ENCODE measurements around the gene WIPF1.

WIPF1 gene

DNA sequence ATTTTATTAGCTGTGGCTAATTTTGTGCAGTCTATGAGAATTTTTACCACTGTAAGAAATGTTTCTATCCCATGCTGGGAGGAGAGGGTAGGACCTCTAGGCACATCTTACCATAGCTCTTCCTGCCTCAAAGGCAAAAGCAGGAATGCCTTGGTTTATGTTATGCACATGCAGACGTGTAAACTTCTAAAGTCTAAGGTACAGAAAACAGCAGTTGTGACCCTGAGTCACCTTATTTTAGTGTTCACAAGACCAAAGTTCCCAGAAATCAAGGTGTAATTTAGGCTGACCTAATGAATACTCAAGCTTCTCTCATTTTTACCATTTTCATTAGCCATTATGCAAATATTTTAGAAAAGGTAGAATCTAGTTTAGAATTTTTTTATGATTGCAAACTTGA lies 15.4 kb upstream of the WIPF1 start:
- TF ChIP-seq, protein P1, sequence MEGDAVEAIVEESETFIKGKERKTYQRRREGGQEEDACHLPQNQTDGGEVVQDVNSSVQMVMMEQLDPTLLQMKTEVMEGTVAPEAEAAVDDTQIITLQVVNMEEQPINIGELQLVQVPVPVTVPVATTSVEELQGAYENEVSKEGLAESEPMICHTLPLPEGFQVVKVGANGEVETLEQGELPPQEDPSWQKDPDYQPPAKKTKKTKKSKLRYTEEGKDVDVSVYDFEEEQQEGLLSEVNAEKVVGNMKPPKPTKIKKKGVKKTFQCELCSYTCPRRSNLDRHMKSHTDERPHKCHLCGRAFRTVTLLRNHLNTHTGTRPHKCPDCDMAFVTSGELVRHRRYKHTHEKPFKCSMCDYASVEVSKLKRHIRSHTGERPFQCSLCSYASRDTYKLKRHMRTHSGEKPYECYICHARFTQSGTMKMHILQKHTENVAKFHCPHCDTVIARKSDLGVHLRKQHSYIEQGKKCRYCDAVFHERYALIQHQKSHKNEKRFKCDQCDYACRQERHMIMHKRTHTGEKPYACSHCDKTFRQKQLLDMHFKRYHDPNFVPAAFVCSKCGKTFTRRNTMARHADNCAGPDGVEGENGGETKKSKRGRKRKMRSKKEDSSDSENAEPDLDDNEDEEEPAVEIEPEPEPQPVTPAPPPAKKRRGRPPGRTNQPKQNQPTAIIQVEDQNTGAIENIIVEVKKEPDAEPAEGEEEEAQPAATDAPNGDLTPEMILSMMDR (IDR thresholded peaks at IDR 0.05; ENCODE audit: extremely low read depth, missing control alignments): no peak
- DNase-seq (ENCODE audit: low spot score): no peak

DNA sequence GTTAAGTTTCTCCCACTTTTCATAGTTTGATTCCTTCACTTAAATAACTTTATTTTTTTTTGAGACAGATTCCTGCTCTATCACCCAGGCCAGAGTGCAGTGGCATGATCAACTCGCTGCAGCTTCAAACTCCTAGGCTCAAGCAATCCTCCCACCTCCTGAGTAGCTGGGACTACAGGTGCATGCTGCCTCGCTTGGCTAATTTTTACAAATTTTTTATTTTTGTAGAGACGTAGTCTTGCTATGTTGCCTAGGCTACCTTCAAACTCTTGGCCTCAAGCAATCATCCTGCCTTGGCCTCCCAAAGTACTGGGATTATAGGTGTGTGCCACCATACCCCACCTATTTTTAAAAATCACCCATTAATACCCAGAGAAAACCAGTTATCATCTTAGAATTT lies 14.2 kb upstream of the WIPF1 start:
- DNase-seq (ENCODE audit: low spot score): no peak
- TF ChIP-seq, protein P1 (IDR thresholded peaks at IDR 0.05; ENCODE audit: extremely low read depth, missing control alignments): no peak

DNA sequence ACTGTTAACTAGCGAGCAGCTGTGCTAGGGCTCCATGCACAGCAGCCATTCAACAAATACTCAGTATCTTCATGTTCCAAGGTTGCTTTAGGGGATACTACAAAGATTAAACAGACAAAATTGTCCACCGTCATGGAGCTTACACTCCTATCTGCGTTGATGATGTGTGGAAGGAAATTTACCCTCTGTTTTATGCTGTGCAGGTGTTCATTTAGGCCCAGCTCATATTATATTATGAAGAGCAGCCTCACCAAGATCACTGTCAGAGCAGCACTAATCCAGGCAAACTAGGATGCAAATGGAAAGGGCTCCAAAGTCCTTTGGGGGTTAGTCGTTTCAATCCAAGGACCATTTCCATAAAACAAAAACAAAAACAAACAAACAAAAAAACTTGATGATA lies 13.4 kb upstream of the WIPF1 start:
- no peak for DNase-seq (ENCODE audit: low spot score)
- TF ChIP-seq, protein P1 (IDR thresholded peaks at IDR 0.05; ENCODE audit: extremely low read depth, missing control alignments): no peak

DNA sequence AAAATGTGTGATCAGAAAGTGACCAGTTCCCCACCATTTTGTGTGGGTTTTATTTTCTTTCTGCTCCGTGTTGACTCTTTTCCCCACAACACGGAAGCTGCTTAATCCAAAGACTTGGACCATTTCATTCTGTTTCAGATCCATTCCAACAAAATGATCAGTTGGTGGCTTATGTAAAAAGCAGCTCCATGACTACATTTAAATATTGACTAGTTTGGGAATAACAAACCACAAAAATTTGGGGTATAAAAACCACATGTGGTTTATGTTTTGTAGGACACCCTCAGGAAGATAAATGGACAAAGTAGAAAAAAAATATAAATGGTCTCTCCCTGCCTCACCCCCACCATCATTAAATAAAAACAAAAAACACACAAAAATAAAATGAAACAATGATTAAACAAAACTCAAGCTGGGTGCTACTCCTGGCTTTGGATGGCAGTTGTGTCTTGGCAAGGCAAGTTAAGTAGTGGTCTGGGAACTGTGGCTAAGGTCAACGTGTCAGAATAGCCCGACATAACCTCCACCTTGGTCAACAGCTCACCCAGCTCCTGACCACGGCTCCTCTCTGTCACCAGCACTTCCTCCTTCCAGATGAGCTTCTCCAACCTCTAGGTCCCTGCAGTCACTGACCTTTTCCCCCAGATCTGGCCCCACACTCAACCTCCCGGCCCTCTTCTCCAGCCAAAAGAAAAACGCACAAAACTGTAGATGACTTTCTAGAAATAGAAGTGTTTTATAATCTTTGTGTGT lies 12.8 kb upstream of the WIPF1 start:
- TF ChIP-seq, protein P1 (IDR thresholded peaks at IDR 0.05; ENCODE audit: extremely low read depth, missing control alignments): no peak

DNA sequence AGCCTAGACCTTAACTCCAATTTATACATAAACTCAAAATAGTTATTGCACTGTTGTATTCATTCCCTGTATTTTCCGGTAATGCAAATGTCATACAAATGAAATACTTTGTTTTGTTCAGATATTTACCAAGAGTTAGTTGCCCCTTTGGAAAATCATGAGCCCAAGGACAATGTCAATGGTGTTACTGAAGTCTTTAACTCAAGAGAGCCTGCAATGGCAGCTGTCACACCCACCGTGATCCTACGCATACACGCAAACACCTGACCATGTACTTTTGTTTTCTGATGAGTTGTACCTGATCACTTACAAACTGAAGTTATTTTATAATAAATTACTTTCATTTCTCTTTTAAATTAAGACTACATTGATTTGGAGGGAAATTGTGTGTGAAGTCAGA lies 11.7 kb upstream of the WIPF1 start:
- DNase-seq (ENCODE audit: low spot score): no peak
- TF ChIP-seq, protein P1 (IDR thresholded peaks at IDR 0.05; ENCODE audit: extremely low read depth, missing control alignments): no peak

More for the DNA sequence above, 12.8 kb upstream of the WIPF1 start:
- no peak for DNase-seq (ENCODE audit: low spot score)

DNA sequence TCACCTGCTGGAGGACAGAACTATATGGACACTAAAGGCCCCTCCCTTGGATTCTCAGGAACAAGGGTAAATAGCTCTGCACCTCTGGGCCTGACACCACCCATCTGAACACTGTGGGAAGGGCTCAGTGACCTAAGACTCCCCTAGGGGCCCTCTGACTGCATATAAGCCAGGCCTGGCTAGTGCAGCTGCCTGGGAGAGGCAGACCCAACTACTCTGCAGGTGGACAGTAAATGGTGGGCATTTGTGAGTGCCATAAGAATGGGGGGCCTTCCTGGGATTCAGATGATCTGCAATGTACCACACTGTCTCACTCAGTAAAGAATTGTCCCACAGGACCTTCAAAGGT lies 11.2 kb upstream of the WIPF1 start:
- TF ChIP-seq, protein P1 (IDR thresholded peaks at IDR 0.05; ENCODE audit: extremely low read depth, missing control alignments): no peak

DNA sequence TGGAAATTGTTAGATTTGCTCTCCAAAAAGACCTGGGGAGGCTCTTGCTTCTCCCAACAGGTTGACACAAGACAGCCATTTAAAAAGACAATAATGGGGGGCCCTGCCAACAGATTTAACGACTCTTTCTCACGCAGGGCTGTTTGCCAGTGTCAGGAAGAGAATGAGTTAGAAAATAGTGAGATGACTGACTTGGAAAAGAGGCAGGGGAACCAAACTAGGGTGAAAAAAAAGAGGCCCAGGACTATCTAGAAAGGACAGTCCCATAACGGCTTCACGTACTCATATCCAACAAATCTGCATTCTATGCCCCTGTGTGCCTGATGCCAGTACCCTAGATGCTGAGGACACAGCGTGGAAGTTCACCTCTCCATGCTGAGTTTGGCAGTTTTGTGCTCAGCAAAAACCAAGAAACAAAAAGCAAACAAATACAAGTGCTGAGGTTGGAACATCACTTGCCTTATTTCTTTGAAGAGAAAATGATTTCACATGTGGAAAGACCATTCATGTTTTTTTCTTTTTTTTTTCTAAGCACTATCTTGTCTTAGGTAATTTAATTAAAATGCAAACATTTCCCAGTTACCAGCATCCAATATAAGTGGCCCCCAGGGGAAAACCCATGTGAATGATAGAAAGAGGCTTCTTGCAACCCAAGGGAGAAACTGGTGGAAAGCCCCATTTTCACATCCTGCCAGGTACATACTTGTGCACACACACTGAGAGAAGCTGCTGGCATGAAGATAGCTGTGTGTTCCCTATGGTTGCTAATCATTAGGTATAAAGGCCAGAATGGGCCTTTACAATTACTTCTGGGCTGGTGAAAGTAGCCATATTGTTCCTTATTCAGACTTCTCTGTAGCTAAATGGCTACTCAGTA lies 10.6 kb upstream of the WIPF1 start:
- DNase-seq (ENCODE audit: low spot score): peak; percentile 49
- TF ChIP-seq, protein P1 (IDR thresholded peaks at IDR 0.05; ENCODE audit: extremely low read depth, missing control alignments): no peak

More for the DNA sequence above, 11.2 kb upstream of the WIPF1 start:
- no peak for DNase-seq (ENCODE audit: low spot score)

Measured in GM20000 (cell line).